Measurements from ENCODE around the gene SERPINA4.

The SERPINA4 gene

GRCh38 chr14:94571950-94572349 lies 10.7 kb downstream of the SERPINA4 start:
- Histone ChIP-seq H3K4me3 (ENCODE audit: insufficient read depth in 1 of 2, low read depth in 1 of 2, low read length in 2 of 2) (no peak overlapping the region), H3K36me3 (ENCODE audit: control insufficient read depth in 1 of 2, insufficient read depth in 2 of 2, low read depth in 1 of 2, low read length in 2 of 2) (no peaks in the 10 kb centered on the region), H2BK5ac (ENCODE audit: low read depth, low read length, poor library complexity, severe bottlenecking) (no peak overlapping the region), H3K18ac (ENCODE audit: low read depth in 1 of 2, low read length in 2 of 2) (no peak overlapping the region), H3K9ac (ENCODE audit: low read length) (peak overlapping the region; percentile 43), H2AFZ (ENCODE audit: low read depth, low read length) (no peak overlapping the region), H3K9me3 (ENCODE audit: control insufficient read depth, low read length) (no peaks in the 10 kb centered on the region), H3K14ac (ENCODE audit: low read length in 2 of 2) (no peak overlapping the region), H3K4me1 (ENCODE audit: control insufficient read depth, insufficient read depth, low read depth, low read length) (no peaks in the 10 kb centered on the region), H4K8ac (ENCODE audit: low read length) (no peak overlapping the region), H2AK5ac (ENCODE audit: low read length, severe bottlenecking) (no peak overlapping the region), H3K27me3 (ENCODE audit: control insufficient read depth in 1 of 2, insufficient read depth in 1 of 2, low read length in 2 of 2) (peaks cover 0 to 19% of the 10 kb centered on the region in 2 experiments), H3K27ac (ENCODE audit: low read length, poor library complexity, severe bottlenecking) (no peak overlapping the region), H3K23ac (ENCODE audit: low read length in 2 of 2) (no peak overlapping the region), H4K91ac (ENCODE audit: low read length) (no peak overlapping the region), H3K4me2 (ENCODE audit: low read length, poor library complexity, severe bottlenecking) (no peak overlapping the region), H2BK120ac (ENCODE audit: low read depth, low read length) (no peak overlapping the region), H3K4ac (ENCODE audit: low read depth in 1 of 2, low read length in 2 of 2) (no peak overlapping the region), H2BK15ac (ENCODE audit: low read depth, poor library complexity, severe bottlenecking) (no peak overlapping the region), H2BK12ac (ENCODE audit: low read length in 2 of 2) (no peak overlapping the region), H3K79me1 (replicated peaks; ENCODE audit: low read length, poor library complexity, severe bottlenecking) (no peaks in the 10 kb centered on the region)
- DNase-seq: no peak
- whole genome bisulfite sequencing: 82% methylated on average over 6 of the region's 6 CpGs

- Histone ChIP-seq H3K36me3 (ENCODE audit: control insufficient read depth in 1 of 2, insufficient read depth in 2 of 2, low read depth in 1 of 2, low read length in 2 of 2) (no peaks in the 10 kb centered on the region), H3K4me3 (ENCODE audit: insufficient read depth in 1 of 2, low read depth in 1 of 2, low read length in 2 of 2) (no peak overlapping the region), H2BK15ac (ENCODE audit: low read depth, poor library complexity, severe bottlenecking) (no peak overlapping the region), H3K27ac (ENCODE audit: low read length, poor library complexity, severe bottlenecking) (no peak overlapping the region), H4K91ac (ENCODE audit: low read length) (no peak overlapping the region), H3K4ac (ENCODE audit: low read depth in 1 of 2, low read length in 2 of 2) (no peak overlapping the region), H2BK120ac (ENCODE audit: low read depth, low read length) (no peak overlapping the region), H3K27me3 (ENCODE audit: control insufficient read depth in 1 of 2, insufficient read depth in 1 of 2, low read length in 2 of 2) (peaks cover under 1 to 22% of the 10 kb centered on the region in 2 experiments), H2AFZ (ENCODE audit: low read depth, low read length) (no peak overlapping the region), H2AK5ac (ENCODE audit: low read length, severe bottlenecking) (no peak overlapping the region), H3K4me2 (ENCODE audit: low read length, poor library complexity, severe bottlenecking) (no peak overlapping the region), H2BK12ac (ENCODE audit: low read length in 2 of 2) (no peak overlapping the region), H3K9me3 (ENCODE audit: control insufficient read depth, low read length) (no peaks in the 10 kb centered on the region), H3K14ac (ENCODE audit: low read length in 2 of 2) (no peak overlapping the region), H3K18ac (ENCODE audit: low read depth in 1 of 2, low read length in 2 of 2) (no peak overlapping the region), H4K8ac (ENCODE audit: low read length) (no peak overlapping the region), H3K23ac (ENCODE audit: low read length in 2 of 2) (no peak overlapping the region), H2BK5ac (ENCODE audit: low read depth, low read length, poor library complexity, severe bottlenecking) (no peak overlapping the region), H3K9ac (ENCODE audit: low read length) (no peak overlapping the region), H3K79me1 (replicated peaks; ENCODE audit: low read length, poor library complexity, severe bottlenecking) (no peaks in the 10 kb centered on the region), H3K4me1 (ENCODE audit: control insufficient read depth, insufficient read depth, low read depth, low read length) (no peaks in the 10 kb centered on the region)
- DNase-seq: no peak
- 66% methylated on average over 7 of the region's 7 CpGs for WGBS
These were observed 11.5 kb downstream of the SERPINA4 start for GRCh38 chr14:94572637-94573303.

- Histone ChIP-seq H3K4me3 (ENCODE audit: insufficient read depth in 1 of 2, low read depth in 1 of 2, low read length in 2 of 2) (no peak overlapping the region), H2AK5ac (ENCODE audit: low read length, severe bottlenecking) (no peak overlapping the region), H3K23ac (ENCODE audit: low read length in 2 of 2) (no peak overlapping the region), H2BK120ac (ENCODE audit: low read depth, low read length) (no peak overlapping the region), H4K91ac (ENCODE audit: low read length) (no peak overlapping the region), H3K9ac (ENCODE audit: low read length) (no peak overlapping the region), H3K4ac (ENCODE audit: low read depth in 1 of 2, low read length in 2 of 2) (no peak overlapping the region), H3K4me1 (ENCODE audit: control insufficient read depth, insufficient read depth, low read depth, low read length) (no peaks in the 10 kb centered on the region), H3K27me3 (ENCODE audit: control insufficient read depth in 1 of 2, insufficient read depth in 1 of 2, low read length in 2 of 2) (peaks cover 4 to 28% of the 10 kb centered on the region in 2 experiments), H3K36me3 (ENCODE audit: control insufficient read depth in 1 of 2, insufficient read depth in 2 of 2, low read depth in 1 of 2, low read length in 2 of 2) (no peaks in the 10 kb centered on the region), H2AFZ (ENCODE audit: low read depth, low read length) (no peak overlapping the region), H3K27ac (ENCODE audit: low read length, poor library complexity, severe bottlenecking) (no peak overlapping the region), H3K18ac (ENCODE audit: low read depth in 1 of 2, low read length in 2 of 2) (no peak overlapping the region), H3K9me3 (ENCODE audit: control insufficient read depth, low read length) (no peaks in the 10 kb centered on the region), H2BK15ac (ENCODE audit: low read depth, poor library complexity, severe bottlenecking) (no peak overlapping the region), H4K8ac (ENCODE audit: low read length) (no peak overlapping the region), H3K79me1 (replicated peaks; ENCODE audit: low read length, poor library complexity, severe bottlenecking) (no peaks in the 10 kb centered on the region), H2BK5ac (ENCODE audit: low read depth, low read length, poor library complexity, severe bottlenecking) (no peak overlapping the region), H3K4me2 (ENCODE audit: low read length, poor library complexity, severe bottlenecking) (no peak overlapping the region), H2BK12ac (ENCODE audit: low read length in 2 of 2) (no peak overlapping the region), H3K14ac (ENCODE audit: low read length in 2 of 2) (no peak overlapping the region)
- no peak for DNase-seq
- WGBS: 57% methylated on average over 4 of the region's 6 CpGs
These were observed 12.4 kb downstream of the SERPINA4 start for GRCh38 chr14:94573475-94574277.

- Histone ChIP-seq H3K9me3 (ENCODE audit: control insufficient read depth, low read length) (no peaks in the 10 kb centered on the region), H2BK15ac (ENCODE audit: low read depth, poor library complexity, severe bottlenecking) (no peak overlapping the region), H3K27ac (ENCODE audit: low read length, poor library complexity, severe bottlenecking) (no peak overlapping the region), H4K8ac (ENCODE audit: low read length) (no peak overlapping the region), H3K4ac (ENCODE audit: low read depth in 1 of 2, low read length in 2 of 2) (no peak overlapping the region), H3K27me3 (ENCODE audit: control insufficient read depth in 1 of 2, insufficient read depth in 1 of 2, low read length in 2 of 2) (peaks cover 4 to 23% of the 10 kb centered on the region in 2 experiments), H3K4me2 (ENCODE audit: low read length, poor library complexity, severe bottlenecking) (no peak overlapping the region), H3K79me1 (replicated peaks; ENCODE audit: low read length, poor library complexity, severe bottlenecking) (no peaks in the 10 kb centered on the region), H3K36me3 (ENCODE audit: control insufficient read depth in 1 of 2, insufficient read depth in 2 of 2, low read depth in 1 of 2, low read length in 2 of 2) (no peaks in the 10 kb centered on the region), H3K14ac (ENCODE audit: low read length in 2 of 2) (no peak overlapping the region), H3K18ac (ENCODE audit: low read depth in 1 of 2, low read length in 2 of 2) (no peak overlapping the region), H2AFZ (ENCODE audit: low read depth, low read length) (no peak overlapping the region), H2BK120ac (ENCODE audit: low read depth, low read length) (no peak overlapping the region), H2BK5ac (ENCODE audit: low read depth, low read length, poor library complexity, severe bottlenecking) (no peak overlapping the region), H2BK12ac (ENCODE audit: low read length in 2 of 2) (no peak overlapping the region), H2AK5ac (ENCODE audit: low read length, severe bottlenecking) (no peak overlapping the region), H4K91ac (ENCODE audit: low read length) (no peak overlapping the region), H3K9ac (ENCODE audit: low read length) (no peak overlapping the region), H3K4me1 (ENCODE audit: control insufficient read depth, insufficient read depth, low read depth, low read length) (no peaks in the 10 kb centered on the region), H3K23ac (ENCODE audit: low read length in 2 of 2) (no peak overlapping the region), H3K4me3 (ENCODE audit: insufficient read depth in 1 of 2, low read depth in 1 of 2, low read length in 2 of 2) (no peak overlapping the region)
- no peak for DNase-seq
- 87% methylated on average over 3 of the region's 3 CpGs for WGBS
These were observed 13.1 kb downstream of the SERPINA4 start for GRCh38 chr14:94574336-94574735.

Measured in mesenchymal stem cell (in vitro differentiated cells and primary cell).